Measurements from ENCODE around the gene DENND1A.

DNA sequence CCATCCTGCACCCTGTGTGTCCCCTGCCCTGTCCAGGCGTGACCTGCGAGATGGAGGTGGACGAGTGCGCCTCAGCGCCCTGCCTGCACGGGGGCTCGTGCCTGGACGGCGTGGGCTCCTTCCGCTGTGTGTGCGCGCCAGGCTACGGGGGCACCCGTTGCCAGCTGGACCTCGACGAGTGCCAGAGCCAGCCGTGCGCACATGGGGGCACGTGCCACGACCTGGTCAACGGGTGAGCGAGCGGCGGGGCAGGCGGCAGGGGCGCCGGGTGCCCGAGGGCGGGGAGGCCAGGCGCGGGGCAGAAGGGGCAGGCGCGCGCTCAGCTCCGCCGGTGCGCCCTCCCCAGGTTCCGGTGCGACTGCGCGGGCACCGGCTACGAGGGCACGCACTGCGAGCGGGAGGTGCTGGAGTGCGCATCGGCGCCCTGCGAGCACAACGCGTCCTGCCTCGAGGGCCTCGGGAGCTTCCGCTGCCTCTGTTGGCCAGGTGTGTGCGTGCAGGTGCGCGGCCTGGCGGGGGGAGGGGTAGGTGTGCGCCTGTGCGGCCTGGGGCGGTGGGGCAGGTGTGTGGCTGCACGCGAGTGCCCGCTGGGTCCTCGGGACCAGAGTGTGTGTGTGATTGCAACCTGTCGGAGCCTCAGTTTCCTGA is 563.9 kb downstream of the DENND1A start:
- no peak for TF ChIP-seq POLR2A (IDR thresholded peaks at IDR 0.05; ENCODE audit: low read length)
- TF ChIP-seq GATA1 (IDR thresholded peaks at IDR 0.05; ENCODE audit: low read depth, low read length): no peak
